Activated CD8-positive, alpha-beta memory T cell treated with anti-CD3 and anti-CD28 coated beads for 48 hours (primary cell): ENCODE results near the gene NOC4L.
"Not testable (repeated sequence)": the region's sequence is repeated elsewhere in the genome, so short reads cannot be mapped to it uniquely, and the experiment has no call there.

ENCODE experiments used
- DNase-seq, 3 experiments: peaks; one replicate each; pipeline ENCODE4 v3.0.0-alpha.2; 2020; ENCODE audit warnings: low read depth in 2 of 3, low spot score in 2 of 3

The NOC4L gene

GRCh38 chr12:132142679-132143335 lies 1.4 kb upstream of the NOC4L start:
- DNase-seq: no peak

GRCh38 chr12:132143336-132144071 lies 753 bp upstream of the NOC4L start:
- no peak for DNase-seq

- DNase-seq: no peak
Observed at GRCh38 chr12:132144810-132145168, 532 bp downstream of the NOC4L start.

- DNase-seq: no peak
Observed at GRCh38 chr12:132145334-132145733, 1.1 kb downstream of the NOC4L start.

GRCh38 chr12:132146098-132146497 lies 1.8 kb downstream of the NOC4L start:
- no peak for DNase-seq

GRCh38 chr12:132146772-132147422 lies 2.6 kb downstream of the NOC4L start:
- no peak for DNase-seq

- no peak for DNase-seq
Observed at GRCh38 chr12:132147423-132148367, 3.4 kb downstream of the NOC4L start.

GRCh38 chr12:132148368-132149045 lies 4.2 kb downstream of the NOC4L start:
- no peak for DNase-seq

GRCh38 chr12:132149526-132149925 lies 5.3 kb downstream of the NOC4L start:
- not testable (repeated sequence) for DNase-seq

- DNase-seq: no peak
Observed at GRCh38 chr12:132150780-132151144, 6.5 kb downstream of the NOC4L start.

- DNase-seq: no peak
Observed at GRCh38 chr12:132151145-132151765, 7.0 kb downstream of the NOC4L start.

- DNase-seq: no peak
Observed at GRCh38 chr12:132151766-132152410, 7.6 kb downstream of the NOC4L start.

GRCh38 chr12:132152411-132152821 lies 8.2 kb downstream of the NOC4L start:
- DNase-seq: no peak

GRCh38 chr12:132152953-132153352 lies 8.7 kb downstream of the NOC4L start:
- DNase-seq: no peak

- DNase-seq: peak in 2 of 3 experiments; percentile 26 to 39
Observed at GRCh38 chr12:132153501-132154340, 9.5 kb downstream of the NOC4L start.

GRCh38 chr12:132154341-132154761 lies 10.1 kb downstream of the NOC4L start:
- no peak for DNase-seq

GRCh38 chr12:132154941-132155770 lies 10.9 kb downstream of the NOC4L start:
- no peak for DNase-seq
